Measurements from ENCODE around the gene IGFL4.

The IGFL4 gene

DNA sequence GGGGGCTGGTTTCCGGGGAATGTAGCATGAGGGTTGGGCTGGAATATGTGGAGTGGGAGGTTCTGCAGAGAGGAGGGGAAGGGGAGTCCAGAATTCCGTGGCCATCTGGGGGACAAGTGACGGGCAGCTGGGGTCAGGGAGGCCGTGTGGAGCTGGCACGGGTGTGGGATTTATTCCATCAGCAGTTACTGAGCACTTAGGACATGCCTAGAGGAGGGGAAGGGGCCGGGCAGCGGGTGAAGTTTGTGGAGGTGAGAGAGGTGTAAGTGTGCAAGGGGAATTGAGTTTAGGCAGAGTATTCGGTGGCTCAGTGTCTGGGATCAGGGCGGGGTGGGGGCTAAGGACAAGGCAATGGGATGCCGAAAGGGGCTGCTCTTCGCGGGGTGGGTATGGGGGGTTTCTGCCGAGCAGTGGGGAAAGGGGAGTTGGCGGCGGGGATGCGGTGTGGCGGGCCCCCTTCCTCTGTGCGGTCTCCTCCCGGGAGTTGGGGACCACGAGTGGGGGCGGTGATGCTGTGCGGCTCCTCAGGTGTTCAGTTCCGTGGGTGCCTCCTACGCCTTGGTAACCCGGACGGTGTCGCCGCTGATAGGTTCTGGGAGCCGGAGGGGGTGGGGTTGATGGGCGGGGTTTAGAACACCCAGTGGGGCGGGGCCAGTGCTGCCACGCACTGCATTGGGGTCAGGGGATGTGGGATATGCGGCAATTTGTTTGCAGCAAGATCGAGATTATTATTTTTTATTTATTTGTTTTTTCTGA lies 40.1 kb downstream of the IGFL4 start:
- ChIA-PET POLR2A (no interaction called here), CTCF (no interaction called here)
- peak; percentile 82 for DNase-seq (ENCODE audit: extremely low spot score)
- no peak for TF ChIP-seq FOXA1 (IDR thresholded peaks at IDR 0.05)
- TF ChIP-seq NFRKB (IDR thresholded peaks at IDR 0.05) = no peak
- no peak for TF ChIP-seq LEF1 (IDR thresholded peaks at IDR 0.05; ENCODE audit: borderline replicate concordance)
- no peak for TF ChIP-seq ELF4 (IDR thresholded peaks at IDR 0.05)
- no peak for TF ChIP-seq TARDBP (IDR thresholded peaks at IDR 0.05)
- TF ChIP-seq SUZ12 (IDR thresholded peaks at IDR 0.05) = no peak
- TF ChIP-seq ZNF384 (IDR thresholded peaks at IDR 0.05) = no peak
- TF ChIP-seq HDGF (IDR thresholded peaks at IDR 0.05; ENCODE audit: borderline replicate concordance) = no peak
- no peak for TF ChIP-seq FOXM1 (IDR thresholded peaks at IDR 0.05; ENCODE audit: borderline replicate concordance)
- no peak for TF ChIP-seq SP1 (IDR thresholded peaks at IDR 0.05)
- no peak for TF ChIP-seq L3MBTL2 (conservative IDR thresholded peaks at IDR 0.05)
- no peak for TF ChIP-seq FOXK2 (IDR thresholded peaks at IDR 0.05)
- TF ChIP-seq, protein P1, sequence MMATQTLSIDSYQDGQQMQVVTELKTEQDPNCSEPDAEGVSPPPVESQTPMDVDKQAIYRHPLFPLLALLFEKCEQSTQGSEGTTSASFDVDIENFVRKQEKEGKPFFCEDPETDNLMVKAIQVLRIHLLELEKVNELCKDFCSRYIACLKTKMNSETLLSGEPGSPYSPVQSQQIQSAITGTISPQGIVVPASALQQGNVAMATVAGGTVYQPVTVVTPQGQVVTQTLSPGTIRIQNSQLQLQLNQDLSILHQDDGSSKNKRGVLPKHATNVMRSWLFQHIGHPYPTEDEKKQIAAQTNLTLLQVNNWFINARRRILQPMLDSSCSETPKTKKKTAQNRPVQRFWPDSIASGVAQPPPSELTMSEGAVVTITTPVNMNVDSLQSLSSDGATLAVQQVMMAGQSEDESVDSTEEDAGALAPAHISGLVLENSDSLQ (IDR thresholded peaks at IDR 0.05) = no peak
- no peak for TF ChIP-seq BHLHE40 (IDR thresholded peaks at IDR 0.05; ENCODE audit: borderline replicate concordance)
- TF ChIP-seq CTBP1 (IDR thresholded peaks at IDR 0.05; ENCODE audit: borderline replicate concordance) = no peak
- TF ChIP-seq ARNT (IDR thresholded peaks at IDR 0.05) = no peak

DNA sequence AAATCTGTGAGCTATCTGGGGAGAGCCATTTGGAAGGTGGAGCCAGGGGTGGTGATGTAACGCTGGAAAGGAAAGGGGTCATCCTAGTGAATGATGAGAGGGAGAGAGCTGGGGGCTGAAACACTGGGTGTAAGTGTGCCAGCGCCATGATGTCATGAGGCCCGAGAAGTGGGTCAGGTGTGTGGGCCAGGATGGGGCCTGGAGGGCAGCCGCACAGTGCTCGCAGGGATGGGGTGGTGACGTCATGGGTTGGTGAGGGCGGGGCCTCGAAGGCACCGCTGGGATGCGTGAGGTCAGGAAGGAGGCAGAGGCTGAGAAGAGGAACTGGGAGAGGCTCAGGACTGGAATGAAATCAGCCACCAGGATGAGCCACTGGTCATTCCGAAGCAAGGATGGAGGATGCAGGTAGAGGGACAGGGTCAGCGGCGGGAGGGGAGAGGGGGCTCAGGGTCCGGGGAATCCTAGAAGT lies 41.1 kb downstream of the IGFL4 start:
- CTCF ChIA-PET = no interaction called here
- DNase-seq (ENCODE audit: extremely low spot score) = peak; percentile 59
- TF ChIP-seq SUZ12 (IDR thresholded peaks at IDR 0.05) (no peak), SP1 (IDR thresholded peaks at IDR 0.05) (no peak), FOXA1 (IDR thresholded peaks at IDR 0.05) (no peak), ARNT (IDR thresholded peaks at IDR 0.05) (no peak), BHLHE40 (IDR thresholded peaks at IDR 0.05; ENCODE audit: borderline replicate concordance) (no peak), FOXM1 (IDR thresholded peaks at IDR 0.05; ENCODE audit: borderline replicate concordance) (no peak), LEF1 (IDR thresholded peaks at IDR 0.05; ENCODE audit: borderline replicate concordance) (no peak), ZNF384 (IDR thresholded peaks at IDR 0.05) (no peak), NFRKB (IDR thresholded peaks at IDR 0.05) (no peak), FOXK2 (IDR thresholded peaks at IDR 0.05) (no peak), CTBP1 (IDR thresholded peaks at IDR 0.05; ENCODE audit: borderline replicate concordance) (no peak), L3MBTL2 (conservative IDR thresholded peaks at IDR 0.05) (no peak), TARDBP (IDR thresholded peaks at IDR 0.05) (no peak), HDGF (IDR thresholded peaks at IDR 0.05; ENCODE audit: borderline replicate concordance) (no peak), ELF4 (IDR thresholded peaks at IDR 0.05) (no peak)
- TF ChIP-seq, protein P1 (IDR thresholded peaks at IDR 0.05) = no peak

DNA sequence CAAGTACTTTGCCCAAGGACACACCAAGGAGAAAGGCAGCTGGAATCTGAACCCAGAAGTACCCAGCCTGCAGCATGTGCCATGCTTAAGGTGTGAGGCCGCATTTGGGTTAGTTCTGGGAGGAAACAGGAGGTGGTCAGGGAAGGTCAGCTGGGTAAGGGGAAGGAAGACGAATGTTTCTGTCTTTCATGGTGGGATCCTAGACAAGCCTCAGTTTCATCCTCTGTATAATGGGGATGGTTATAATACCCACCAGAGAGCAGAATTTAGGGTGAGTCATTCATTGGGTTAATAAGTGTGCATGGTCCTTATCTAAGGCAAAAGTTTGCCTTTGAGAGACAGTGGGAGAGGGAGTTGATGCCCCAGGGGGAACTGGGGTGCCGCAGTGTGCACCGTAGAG lies 42.0 kb downstream of the IGFL4 start:
- DNase-seq (ENCODE audit: extremely low spot score) = no peak
- no peak for TF ChIP-seq SP1 (IDR thresholded peaks at IDR 0.05)
- no peak for TF ChIP-seq TARDBP (IDR thresholded peaks at IDR 0.05)
- TF ChIP-seq L3MBTL2 (conservative IDR thresholded peaks at IDR 0.05) = no peak
- TF ChIP-seq FOXK2 (IDR thresholded peaks at IDR 0.05) = no peak
- no peak for TF ChIP-seq FOXM1 (IDR thresholded peaks at IDR 0.05; ENCODE audit: borderline replicate concordance)
- TF ChIP-seq HDGF (IDR thresholded peaks at IDR 0.05; ENCODE audit: borderline replicate concordance) = no peak
- TF ChIP-seq, protein P1 (IDR thresholded peaks at IDR 0.05) = no peak
- no peak for TF ChIP-seq ZNF384 (IDR thresholded peaks at IDR 0.05)
- no peak for TF ChIP-seq FOXA1 (IDR thresholded peaks at IDR 0.05)
- TF ChIP-seq CTBP1 (IDR thresholded peaks at IDR 0.05; ENCODE audit: borderline replicate concordance) = no peak
- no peak for TF ChIP-seq LEF1 (IDR thresholded peaks at IDR 0.05; ENCODE audit: borderline replicate concordance)
- no peak for TF ChIP-seq ARNT (IDR thresholded peaks at IDR 0.05)
- no peak for TF ChIP-seq BHLHE40 (IDR thresholded peaks at IDR 0.05; ENCODE audit: borderline replicate concordance)
- no peak for TF ChIP-seq NFRKB (IDR thresholded peaks at IDR 0.05)
- TF ChIP-seq SUZ12 (IDR thresholded peaks at IDR 0.05) = no peak
- TF ChIP-seq ELF4 (IDR thresholded peaks at IDR 0.05) = no peak
- CTCF ChIA-PET = no interaction called here
- POLR2A ChIA-PET = interaction anchor here (0.7 kb wide), 1 partner anchor 1491 kb away, joined by 3 read pairs; no protein-coding TSS in a partner anchor

More for the DNA sequence above, 41.1 kb downstream of the IGFL4 start:
- POLR2A ChIA-PET = interaction anchor here (0.7 kb wide), 1 partner anchor 1492 kb away, joined by 3 read pairs; no protein-coding TSS in a partner anchor

DNA sequence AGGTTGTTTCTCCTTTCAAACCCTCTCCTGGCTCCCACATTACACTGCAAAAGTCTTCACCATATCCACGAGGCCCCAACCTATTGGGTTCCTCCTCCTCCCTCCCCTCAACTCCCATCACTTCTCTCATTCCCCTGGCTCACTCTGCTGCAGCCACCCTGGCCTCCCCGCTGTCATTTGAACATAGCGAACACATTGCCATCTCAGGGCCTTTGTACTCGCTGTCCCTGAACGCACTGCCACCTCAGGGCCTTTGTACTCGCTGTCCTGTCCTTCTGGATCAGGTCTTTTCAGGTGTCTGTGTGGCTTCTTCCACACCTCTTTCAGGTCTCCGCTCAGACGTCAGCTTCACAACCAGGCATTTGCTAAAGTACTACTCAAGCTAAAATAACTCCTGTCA lies 43.9 kb downstream of the IGFL4 start:
- no peak for DNase-seq (ENCODE audit: extremely low spot score)
- TF ChIP-seq ZNF384 (IDR thresholded peaks at IDR 0.05) = no peak
- no peak for TF ChIP-seq LEF1 (IDR thresholded peaks at IDR 0.05; ENCODE audit: borderline replicate concordance)
- TF ChIP-seq ARNT (IDR thresholded peaks at IDR 0.05) = no peak
- no peak for TF ChIP-seq NFRKB (IDR thresholded peaks at IDR 0.05)
- no peak for TF ChIP-seq FOXA1 (IDR thresholded peaks at IDR 0.05)
- TF ChIP-seq, protein P1 (IDR thresholded peaks at IDR 0.05) = no peak
- no peak for TF ChIP-seq ELF4 (IDR thresholded peaks at IDR 0.05)
- TF ChIP-seq HDGF (IDR thresholded peaks at IDR 0.05; ENCODE audit: borderline replicate concordance) = no peak
- TF ChIP-seq FOXM1 (IDR thresholded peaks at IDR 0.05; ENCODE audit: borderline replicate concordance) = no peak
- TF ChIP-seq TARDBP (IDR thresholded peaks at IDR 0.05) = no peak
- no peak for TF ChIP-seq CTBP1 (IDR thresholded peaks at IDR 0.05; ENCODE audit: borderline replicate concordance)
- no peak for TF ChIP-seq L3MBTL2 (conservative IDR thresholded peaks at IDR 0.05)
- ChIA-PET POLR2A (no interaction called here), CTCF (no interaction called here)
